Natural killer cell (primary cell): Measurements from ENCODE around the gene VWA5B2. TPM values are rescaled to one million over a fixed set of nuclear protein-coding genes. Genes with fewer than 3 reads are reported as not detected.

Source experiments
- ATAC-seq, 3 donors: fragments of 150-1000 bp in 2 of 3; fragments of 200-7000 bp in 1 of 3; cut with Tn5 transposase; 1 replicate in 1 of 3; 2 replicates in 2 of 3; pipeline ENCODE4 v1.10.0; 2021; ENCODE audit warnings: mild to moderate bottlenecking in 2 of 3, moderate library complexity in 2 of 3
- DNase-seq, 2 donors: peaks; one replicate each; pipeline versions ENCODE4 v3.0.0 to v3.0.0-alpha.2; 2013 to 2021; ENCODE audit warnings: mixed read lengths in 1 of 2
- H3K27ac ChIP-seq: one replicate; pipeline ENCODE4 v1.5.1; 2013; ENCODE audit warnings: mild to moderate bottlenecking, low read length
- H3K27me3 ChIP-seq: one replicate; pipeline ENCODE4 v1.6.1; 2013; ENCODE audit warnings: low read length; ENCODE audit not compliant: control insufficient read depth, insufficient read depth
- H3K36me3 ChIP-seq: one replicate; pipeline ENCODE4 v1.6.1; 2013; ENCODE audit warnings: low read length; ENCODE audit not compliant: control insufficient read depth, insufficient read depth
- H3K4me1 ChIP-seq: one replicate; pipeline ENCODE4 v1.6.1; 2013; ENCODE audit warnings: low read length; ENCODE audit not compliant: control insufficient read depth, insufficient read depth
- H3K4me3 ChIP-seq: one replicate; pipeline ENCODE4 v1.5.1; 2013; ENCODE audit warnings: low read length
- H3K9me3 ChIP-seq: one replicate; pipeline ENCODE4 v1.6.1; 2013; ENCODE audit warnings: low read length; ENCODE audit not compliant: control insufficient read depth, insufficient read depth
- H3K27ac Mint-ChIP-seq, 2 donors: one replicate each; pipeline ENCODE4 v1.8.0; 2022; ENCODE audit warnings: mild to moderate bottlenecking in 2 of 2, mixed read lengths in 2 of 2, moderate library complexity in 1 of 2
- H3K27me3 Mint-ChIP-seq, 2 donors: one replicate each; pipeline ENCODE4 v1.8.0; 2022; ENCODE audit warnings: low read depth in 2 of 2, mixed read lengths in 2 of 2
- H3K36me3 Mint-ChIP-seq: one replicate; pipeline ENCODE4 v1.8.0; 2022; ENCODE audit warnings: mixed read lengths
- H3K4me1 Mint-ChIP-seq, 2 donors: one replicate each; pipeline ENCODE4 v1.8.0; 2022; ENCODE audit warnings: mixed read lengths in 2 of 2
- H3K4me3 Mint-ChIP-seq: one replicate; pipeline ENCODE4 v1.8.0; 2022; ENCODE audit warnings: mild to moderate bottlenecking, moderate library complexity, mixed read lengths
- H3K9me3 Mint-ChIP-seq, 2 donors: one replicate each; pipeline ENCODE4 v1.8.0; 2022; ENCODE audit warnings: mixed read lengths in 2 of 2
- WGBS: methylation state at CpG from one replicate; pipeline ENCODE4 v1.1.7; 2013; ENCODE audit warnings: missing lambda C conversion rate; ENCODE audit not compliant: insufficient coverage; 5-methylcytosine and 5-hydroxymethylcytosine counted together
- intact Hi-C: fragments of 100-400 bp; cut with micrococcal nuclease; formaldehyde crosslinking; loops from one replicate; pipeline ENCODE4 v1.14.2; 2022
- total RNA-seq, 4 donors: library from RNA; stranded (reverse); fragments of 120-200 nt in 1 of 4; gene quantifications; one replicate each; pipeline versions ENCODE4 v1.2.3 to v1.2.4, GENCODE V29; 2013 to 2022
- TF ChIP-seq, protein P1 (sequence below): fragments of 200-600 bp; IDR thresholded peaks from one replicate; pipeline ENCODE4 v1.8.0; 2022; ENCODE audit warnings: antibody characterized with exemption

Gene VWA5B2
- total RNA-seq, 3 donors from 2014 or later (not counting 1 experiment from before 2014, with no cell fraction given): 0.14 to 0.23 TPM; not detected in 1

GRCh38 chr3:184275381-184275701 lies 46.0 kb downstream of the VWA5B2 start:
- Histone ChIP-seq H3K36me3 (no peaks in the 10 kb centered on the region), H3K9me3 (no peaks in the 10 kb centered on the region), H3K4me1 (no peaks in the 10 kb centered on the region), H3K4me3 (no peak overlapping the region), H3K27me3 (peaks cover 19% of the 10 kb centered on the region), H3K27ac (no peak overlapping the region)
- TF ChIP-seq, protein P1, sequence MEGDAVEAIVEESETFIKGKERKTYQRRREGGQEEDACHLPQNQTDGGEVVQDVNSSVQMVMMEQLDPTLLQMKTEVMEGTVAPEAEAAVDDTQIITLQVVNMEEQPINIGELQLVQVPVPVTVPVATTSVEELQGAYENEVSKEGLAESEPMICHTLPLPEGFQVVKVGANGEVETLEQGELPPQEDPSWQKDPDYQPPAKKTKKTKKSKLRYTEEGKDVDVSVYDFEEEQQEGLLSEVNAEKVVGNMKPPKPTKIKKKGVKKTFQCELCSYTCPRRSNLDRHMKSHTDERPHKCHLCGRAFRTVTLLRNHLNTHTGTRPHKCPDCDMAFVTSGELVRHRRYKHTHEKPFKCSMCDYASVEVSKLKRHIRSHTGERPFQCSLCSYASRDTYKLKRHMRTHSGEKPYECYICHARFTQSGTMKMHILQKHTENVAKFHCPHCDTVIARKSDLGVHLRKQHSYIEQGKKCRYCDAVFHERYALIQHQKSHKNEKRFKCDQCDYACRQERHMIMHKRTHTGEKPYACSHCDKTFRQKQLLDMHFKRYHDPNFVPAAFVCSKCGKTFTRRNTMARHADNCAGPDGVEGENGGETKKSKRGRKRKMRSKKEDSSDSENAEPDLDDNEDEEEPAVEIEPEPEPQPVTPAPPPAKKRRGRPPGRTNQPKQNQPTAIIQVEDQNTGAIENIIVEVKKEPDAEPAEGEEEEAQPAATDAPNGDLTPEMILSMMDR: no peak
- intact Hi-C loops: no loop called here
- H3K27ac Mint-ChIP-seq: no peak overlapping the region
- H3K9me3 Mint-ChIP-seq: no peaks in the 10 kb centered on the region
- no peak for DNase-seq
- WGBS: 78% methylated on average over 12 of the region's 12 CpGs
- no peaks in the 10 kb centered on the region for H3K36me3 Mint-ChIP-seq
- H3K27me3 Mint-ChIP-seq: peaks cover 41 to 64% of the 10 kb centered on the region in 2 donors
- H3K4me3 Mint-ChIP-seq: no peak overlapping the region
- H3K4me1 Mint-ChIP-seq: peaks cover 0 to 6% of the 10 kb centered on the region in 2 donors
- no peak for ATAC-seq

DNA sequence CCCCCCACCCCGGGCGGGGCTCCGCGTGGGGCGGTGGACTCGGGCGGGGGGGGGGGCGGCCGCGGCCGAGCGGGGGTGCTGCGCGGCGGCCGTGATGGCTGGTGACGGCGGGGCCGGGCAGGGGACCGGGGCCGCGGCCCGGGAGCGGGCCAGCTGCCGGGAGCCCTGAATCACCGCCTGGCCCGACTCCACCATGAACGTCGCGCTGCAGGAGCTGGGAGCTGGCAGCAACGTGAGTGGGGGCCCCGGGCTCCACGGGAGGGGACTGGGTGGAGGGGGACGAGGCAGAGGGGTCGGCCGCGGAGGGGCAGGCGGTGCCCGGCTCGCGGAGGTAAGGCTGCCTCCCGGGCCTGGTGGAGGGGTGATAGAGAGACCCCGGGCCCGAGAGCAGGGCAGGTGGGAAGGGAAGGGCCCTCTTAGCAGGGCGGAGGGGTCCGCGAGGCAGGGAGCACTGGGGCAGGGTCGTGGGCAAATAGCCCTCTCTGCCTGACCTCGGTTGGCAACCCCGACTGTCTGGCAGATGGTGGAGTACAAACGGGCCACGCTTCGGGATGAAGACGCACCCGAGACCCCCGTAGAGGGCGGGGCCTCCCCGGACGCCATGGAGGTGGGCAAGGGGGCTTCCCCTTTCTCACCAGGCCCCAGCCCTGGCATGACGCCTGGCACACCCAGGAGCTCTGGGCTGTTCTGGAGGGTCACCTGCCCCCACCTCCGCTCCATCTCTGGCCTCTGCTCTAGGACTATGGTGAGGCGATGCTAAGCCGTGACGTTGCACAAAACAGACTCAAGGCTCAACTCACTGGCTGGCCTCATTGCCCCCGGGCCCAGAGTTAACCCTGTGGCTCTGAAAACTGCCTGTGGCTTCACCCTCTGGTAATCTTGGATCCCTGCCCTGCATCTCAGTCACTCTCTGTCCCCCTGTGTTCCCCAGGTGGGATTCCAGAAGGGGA lies 46.9 kb downstream of the VWA5B2 start, which contains the start of gene ECE2:
TSS of gene ECE2 (plus strand) at position 62 of the 950 bp plus-strand sequence. CDS start at position 194, 132 bp downstream.
- H3K4me3 ChIP-seq: no peak within 1 kb of the TSS
- no peaks in the 10 kb centered on the region for H3K9me3 ChIP-seq
- TF ChIP-seq, protein P1: no peak
- peaks cover 0 to 6% of the 10 kb centered on the region in 2 donors for H3K4me1 Mint-ChIP-seq
- H3K27ac ChIP-seq: no peak within 1 kb of the TSS
- H3K27me3 ChIP-seq: peaks cover 19% of the 10 kb centered on the region
- intact Hi-C loops: no loop called here
- DNase-seq: no peak
- H3K36me3 Mint-ChIP-seq: no peaks in the 10 kb centered on the region
- H3K9me3 Mint-ChIP-seq: no peaks in the 10 kb centered on the region
- no peak for ATAC-seq
- H3K36me3 ChIP-seq: no peaks in the 10 kb centered on the region
- no peaks in the 10 kb centered on the region for H3K4me1 ChIP-seq
- H3K4me3 Mint-ChIP-seq: no peak within 1 kb of the TSS
- peaks cover 38 to 61% of the 10 kb centered on the region in 2 donors for H3K27me3 Mint-ChIP-seq
- no peak within 1 kb of the TSS for H3K27ac Mint-ChIP-seq
- 18% methylated on average over 62 of the region's 65 CpGs for WGBS

- H3K4me1 ChIP-seq: no peaks in the 10 kb centered on the region
- peaks cover 19% of the 10 kb centered on the region for H3K27me3 ChIP-seq
- Mint-ChIP-seq H3K4me3 (no peak overlapping the region), H3K27ac (no peak overlapping the region), H3K9me3 (no peaks in the 10 kb centered on the region), H3K27me3 (peaks cover 38 to 56% of the 10 kb centered on the region in 2 donors), H3K4me1 (peaks cover 0 to 6% of the 10 kb centered on the region in 2 donors), H3K36me3 (no peaks in the 10 kb centered on the region)
- H3K36me3 ChIP-seq: no peaks in the 10 kb centered on the region
- H3K9me3 ChIP-seq: no peaks in the 10 kb centered on the region
- 94% methylated on average over 6 of the region's 6 CpGs for WGBS
- no peak overlapping the region for H3K4me3 ChIP-seq
- ATAC-seq (no peak), DNase-seq (no peak)
- no peak overlapping the region for H3K27ac ChIP-seq
- TF ChIP-seq, protein P1: no peak
- intact Hi-C loops: no loop called here
Observed at GRCh38 chr3:184277366-184277765, 48.0 kb downstream of the VWA5B2 start.
